Measurements from ENCODE around the gene AUP1. TPM values are rescaled to one million over a fixed set of nuclear protein-coding genes. Genes with fewer than 3 reads are reported as not detected.
"Not testable (repeated sequence)": the region's sequence is repeated elsewhere in the genome, so short reads cannot be mapped to it uniquely, and the experiment has no call there.

AUP1 gene
- total RNA-seq, 4 donors from 2014 or later = 62.7 to 92.1 (median 86.2) TPM

GRCh38 chr2:74564222-74564621 is 34.7 kb upstream of the AUP1 start:
- TF ChIP-seq POLR2AphosphoS5 (IDR thresholded peaks at IDR 0.05) = no peak
- no peak for TF ChIP-seq CTCF (IDR thresholded peaks at IDR 0.05)
- TF ChIP-seq EP300 (IDR thresholded peaks at IDR 0.05) = no peak
- TF ChIP-seq POLR2A (IDR thresholded peaks at IDR 0.05) = no peak

DNA sequence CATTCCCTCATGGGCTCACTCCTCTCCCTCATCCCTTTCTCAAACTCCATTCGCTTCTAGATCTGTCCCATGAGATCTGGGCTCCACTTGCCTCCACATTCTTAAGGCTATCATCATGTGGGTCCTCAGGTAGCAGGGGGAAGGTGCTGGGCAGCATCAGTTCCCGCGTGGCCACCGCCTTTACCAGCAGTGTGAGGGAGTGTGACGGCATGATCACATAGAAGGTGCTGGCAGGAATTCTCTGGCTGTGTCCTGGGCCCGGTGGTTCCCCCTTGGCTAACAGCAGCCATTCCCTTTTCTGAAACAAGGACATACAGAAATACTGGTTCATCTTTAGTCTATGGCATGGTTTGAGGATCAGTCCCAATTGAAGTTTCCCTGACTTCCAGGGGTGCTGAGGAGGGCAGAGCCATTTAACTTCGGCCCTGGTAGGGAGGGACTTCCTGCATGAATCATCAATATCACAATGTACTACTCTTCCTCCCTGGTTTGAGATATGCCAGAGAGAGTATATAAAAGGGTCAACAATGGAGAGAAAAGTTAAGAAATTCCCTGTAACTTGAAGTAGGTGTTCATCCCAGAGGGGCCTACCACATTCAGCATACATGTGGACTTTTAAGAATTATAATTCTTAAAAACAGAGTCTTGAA is 32.7 kb upstream of the AUP1 start:
- ATAC-seq = no peak

More at GRCh38 chr2:74564222-74564621, 34.7 kb upstream of the AUP1 start:
- WGBS, 2 donors (ENCODE audit: low coverage in 1 of 2) = 43 to 65% methylated on average over 5 of the region's 5 CpGs
- Histone ChIP-seq H3K27ac (no peak overlapping the region), H3K4me1 (no peaks in the 10 kb centered on the region), H3K4me3 (no peak overlapping the region), H3K36me3 (no peaks in the 10 kb centered on the region), H3K9me3 (no peaks in the 10 kb centered on the region), H3K27me3 (peaks cover 61% of the 10 kb centered on the region)
- ATAC-seq = no peak

GRCh38 chr2:74561022-74561421 is 31.5 kb upstream of the AUP1 start:
- not testable (repeated sequence) for H3K4me3 ChIP-seq, ATAC-seq, H3K4me1 ChIP-seq, H3K9me3 ChIP-seq, H3K36me3 ChIP-seq, H3K27ac ChIP-seq
- H3K27me3 ChIP-seq = peaks cover 46% of the 10 kb centered on the region
- 100% methylated on average over 1 of the region's 1 CpG for WGBS, 2 donors (ENCODE audit: low coverage in 1 of 2)

More for the DNA sequence above, 32.7 kb upstream of the AUP1 start:
- H3K36me3 ChIP-seq = no peaks in the 10 kb centered on the region
- no peak overlapping the region for H3K27ac ChIP-seq
- no peaks in the 10 kb centered on the region for H3K4me1 ChIP-seq
- H3K4me3 ChIP-seq = no peak overlapping the region
- no peak for TF ChIP-seq EP300 (IDR thresholded peaks at IDR 0.05)
- TF ChIP-seq POLR2A (IDR thresholded peaks at IDR 0.05) = no peak
- no peak for TF ChIP-seq POLR2AphosphoS5 (IDR thresholded peaks at IDR 0.05)
- TF ChIP-seq CTCF (IDR thresholded peaks at IDR 0.05) = no peak
- peaks cover 50% of the 10 kb centered on the region for H3K27me3 ChIP-seq
- 67 to 80% methylated on average over 3 to 5 of the region's 7 CpGs for WGBS, 2 donors (ENCODE audit: low coverage in 1 of 2)
- H3K9me3 ChIP-seq = no peaks in the 10 kb centered on the region

DNA sequence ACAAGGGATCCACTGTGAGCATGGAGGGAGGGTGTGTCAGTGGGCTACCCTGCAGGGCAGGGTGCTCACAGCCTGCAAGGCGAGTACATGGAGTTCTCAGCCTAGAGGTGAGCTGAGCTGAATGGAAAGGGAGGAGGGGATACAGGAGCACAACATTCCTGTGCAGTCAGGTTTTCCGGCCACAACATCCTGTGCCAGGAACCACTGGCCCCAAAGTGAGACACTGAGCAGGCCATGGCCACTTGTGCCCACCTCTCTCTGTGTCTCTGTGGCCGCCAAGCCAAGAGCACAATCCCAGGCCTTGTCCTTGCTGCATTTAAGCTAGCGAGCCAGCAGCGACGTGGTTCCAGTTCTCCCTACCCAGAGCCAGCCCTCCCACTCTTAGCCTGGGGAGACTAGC is 31.1 kb upstream of the AUP1 start:
- Histone ChIP-seq H3K27me3 (peaks cover 44% of the 10 kb centered on the region), H3K36me3 (peaks cover 0 to 11% of the 10 kb centered on the region in 2 donors), H3K4me3 (no peak overlapping the region), H3K4me1 (peaks cover 0 to 6% (median 1%) of the 10 kb centered on the region in 3 donors), H3K27ac (no peak overlapping the region), H3K9me3 (no peaks in the 10 kb centered on the region)
- no peak for ATAC-seq
- WGBS, 2 donors (ENCODE audit: low coverage in 1 of 2) = 54% methylated on average over 5 of the region's 6 CpGs; no CpG with 5 or more reads in 1 of the 2 donors
- no peak for TF ChIP-seq EP300 (IDR thresholded peaks at IDR 0.05)
- no peak for TF ChIP-seq POLR2A (IDR thresholded peaks at IDR 0.05)
- TF ChIP-seq CTCF (IDR thresholded peaks at IDR 0.05) = no peak
- no peak for TF ChIP-seq POLR2AphosphoS5 (IDR thresholded peaks at IDR 0.05)

GRCh38 chr2:74559912-74560311 is 30.4 kb upstream of the AUP1 start:
- Histone ChIP-seq H3K27ac (no peak overlapping the region), H3K27me3 (peaks cover 37% of the 10 kb centered on the region), H3K36me3 (peaks cover 0 to 11% of the 10 kb centered on the region in 2 donors), H3K4me3 (no peak overlapping the region), H3K9me3 (no peaks in the 10 kb centered on the region), H3K4me1 (peaks cover 0 to 13% (median 7%) of the 10 kb centered on the region in 3 donors)
- TF ChIP-seq POLR2A (IDR thresholded peaks at IDR 0.05) (no peak), CTCF (IDR thresholded peaks at IDR 0.05) (no peak), POLR2AphosphoS5 (IDR thresholded peaks at IDR 0.05) (no peak), EP300 (IDR thresholded peaks at IDR 0.05) (no peak)
- ATAC-seq = no peak
- WGBS, 2 donors (ENCODE audit: low coverage in 1 of 2) = 20% methylated on average over 3 of the region's 5 CpGs; no CpG with 5 or more reads in 1 of the 2 donors

All from gastroesophageal sphincter (tissue), 4 donors.